IPS-NIHi11 (cell line): ENCODE measurements around the gene MOCOS.
A peak's percentile ranks its signal among the peaks of the same experiment; 100 is the strongest.

Experiments
- DNase-seq: peaks from one replicate; pipeline ENCODE4 v3.0.0; 2012; ENCODE audit warnings: mixed read lengths, low spot score

Gene MOCOS

DNA sequence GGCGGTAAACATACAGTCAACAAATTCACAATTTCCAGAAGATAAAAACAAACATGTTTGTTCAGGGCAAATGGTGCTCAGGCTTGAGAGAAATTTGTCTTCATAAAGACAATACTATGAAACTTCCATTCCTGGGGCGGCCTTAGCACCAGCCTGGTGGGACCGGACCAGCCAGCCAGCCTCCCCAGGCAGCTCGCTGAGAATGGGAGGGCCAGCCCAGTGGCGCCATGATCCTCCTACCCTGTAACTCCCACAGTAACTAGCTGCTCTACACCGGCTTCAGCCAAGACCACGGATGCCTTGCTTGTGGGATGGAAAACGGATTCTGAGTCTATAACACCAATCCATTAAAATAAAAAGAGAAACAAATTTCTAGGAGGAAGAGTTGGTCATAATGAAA, 86.0 kb downstream of the MOCOS start:
- DNase-seq, result no peak

DNA sequence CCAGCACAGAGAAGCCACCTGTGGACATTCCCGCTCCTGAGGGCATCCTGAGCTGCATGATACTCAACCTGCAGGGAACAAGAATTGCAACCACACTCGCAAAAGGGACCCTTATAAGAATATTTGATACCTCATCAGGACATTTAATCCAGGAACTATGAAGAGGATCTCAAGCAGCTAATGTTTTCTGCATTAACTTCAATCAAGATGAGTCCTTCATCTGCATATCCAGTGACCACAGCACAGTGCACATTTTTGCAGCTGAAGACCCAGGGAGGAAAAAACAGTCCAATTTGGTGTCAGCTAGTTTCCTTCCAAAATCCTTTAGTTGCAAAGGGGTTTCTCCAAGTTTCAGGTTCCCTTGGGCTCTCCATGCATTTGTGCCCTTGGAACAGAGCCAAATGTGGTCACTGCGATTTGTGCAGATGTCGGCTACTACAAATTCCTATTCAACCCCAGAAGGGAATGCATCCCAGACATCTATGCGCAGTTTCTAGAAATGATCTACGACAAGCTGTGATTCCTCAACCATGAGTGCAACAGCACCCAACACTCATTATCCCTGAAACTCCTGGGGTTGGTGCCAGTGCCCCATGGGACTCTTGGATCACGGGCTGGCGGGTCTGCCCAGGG, 86.9 kb downstream of the MOCOS start:
- no peak for DNase-seq

DNA sequence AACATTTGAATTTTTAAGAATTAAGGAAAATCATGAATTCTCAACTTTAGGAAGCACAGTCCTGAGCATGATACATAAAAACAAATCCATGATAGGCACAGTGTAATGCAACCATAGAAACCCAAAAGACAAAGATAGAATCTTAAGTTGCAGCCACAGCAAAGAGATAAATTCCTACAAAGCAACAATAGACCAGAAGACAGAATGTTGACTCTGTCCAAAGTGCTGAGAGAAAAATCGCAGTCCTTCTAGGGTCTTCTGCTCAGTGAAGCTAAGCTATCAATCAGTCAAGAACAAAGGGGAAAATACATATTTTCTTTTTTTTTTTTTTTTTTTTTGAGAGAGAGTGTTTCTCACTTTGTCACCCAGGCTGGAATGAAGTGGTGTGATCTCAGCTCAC, 88.3 kb downstream of the MOCOS start:
- DNase-seq, result no peak

DNA sequence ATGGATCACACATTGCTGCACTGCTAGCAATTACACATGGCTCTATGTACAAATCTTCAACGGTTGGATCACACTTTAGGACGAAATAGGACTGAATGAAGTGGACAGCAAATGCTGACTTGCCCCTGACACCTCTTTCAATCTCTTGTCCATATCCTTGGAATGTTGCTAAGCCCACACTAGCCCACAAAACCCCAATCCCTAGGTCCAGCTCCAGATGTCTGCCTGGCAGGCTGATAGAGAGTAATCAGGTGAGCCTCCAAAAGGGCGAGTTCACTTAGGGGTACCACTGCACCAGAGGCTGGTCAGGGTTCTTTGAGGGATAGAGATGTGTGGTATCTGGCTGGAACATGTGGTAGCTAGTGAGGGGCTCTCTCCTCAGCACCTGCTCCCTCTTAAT, 91.7 kb downstream of the MOCOS start:
- DNase-seq, result no peak

DNA sequence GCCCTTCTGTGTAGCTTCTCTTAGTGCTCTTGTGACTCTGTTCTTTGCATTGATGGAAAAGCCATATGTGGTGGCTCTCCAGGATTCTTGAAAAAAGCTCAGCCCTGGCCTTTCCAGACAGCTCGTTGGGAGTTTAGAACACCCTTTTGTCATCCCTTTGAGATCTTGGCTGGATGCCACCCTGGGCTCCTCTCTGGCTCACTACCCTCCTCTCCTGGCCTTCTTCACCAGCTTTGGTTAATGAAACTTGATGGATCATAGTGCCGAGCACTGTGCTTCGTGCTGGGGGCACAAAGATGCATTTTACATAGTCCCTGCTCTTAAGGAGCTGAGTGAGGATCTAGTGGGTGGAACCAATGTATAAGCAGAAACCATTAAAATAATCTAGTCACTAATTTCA, 94.6 kb downstream of the MOCOS start:
- no peak for DNase-seq

DNA sequence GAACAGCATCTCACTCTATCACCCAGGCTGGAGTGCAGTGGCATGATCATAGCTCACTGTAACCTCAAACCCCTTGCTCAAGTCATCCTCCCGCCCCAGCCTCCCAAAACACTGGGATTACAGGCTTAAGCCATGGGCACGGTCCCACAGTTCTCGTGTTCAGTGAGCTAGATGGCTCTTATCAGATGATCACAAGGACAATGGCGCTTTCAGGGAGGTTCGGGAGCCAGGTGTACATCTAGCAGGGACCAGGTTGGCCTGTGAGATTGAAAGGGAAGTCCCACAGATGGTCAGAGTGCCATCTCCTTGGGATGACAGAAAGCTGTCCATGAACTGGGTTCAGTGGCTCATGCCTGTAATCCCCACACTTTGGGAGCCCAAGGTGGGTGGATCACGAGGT, 96.2 kb downstream of the MOCOS start:
- no peak for DNase-seq

DNA sequence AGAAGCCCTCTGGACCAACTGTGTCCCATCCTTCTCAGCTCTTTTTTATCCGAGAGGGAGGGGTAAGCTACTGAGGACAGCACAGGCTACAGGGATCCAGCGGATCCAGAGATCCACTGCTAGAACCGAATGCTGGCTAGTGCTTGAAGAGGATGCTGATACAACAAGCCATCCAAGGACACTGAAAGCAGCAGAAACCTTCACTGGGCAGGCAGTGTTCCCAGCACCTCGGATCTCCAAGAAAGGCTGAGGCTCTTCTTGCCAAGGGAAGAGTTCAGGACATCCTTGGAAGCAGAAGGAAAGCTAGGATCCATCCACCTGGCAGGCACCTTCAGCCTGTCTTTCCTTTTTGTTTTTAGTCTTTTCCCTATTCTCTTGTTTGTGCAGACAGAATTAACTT, 97.0 kb downstream of the MOCOS start:
- DNase-seq, result no peak

DNA sequence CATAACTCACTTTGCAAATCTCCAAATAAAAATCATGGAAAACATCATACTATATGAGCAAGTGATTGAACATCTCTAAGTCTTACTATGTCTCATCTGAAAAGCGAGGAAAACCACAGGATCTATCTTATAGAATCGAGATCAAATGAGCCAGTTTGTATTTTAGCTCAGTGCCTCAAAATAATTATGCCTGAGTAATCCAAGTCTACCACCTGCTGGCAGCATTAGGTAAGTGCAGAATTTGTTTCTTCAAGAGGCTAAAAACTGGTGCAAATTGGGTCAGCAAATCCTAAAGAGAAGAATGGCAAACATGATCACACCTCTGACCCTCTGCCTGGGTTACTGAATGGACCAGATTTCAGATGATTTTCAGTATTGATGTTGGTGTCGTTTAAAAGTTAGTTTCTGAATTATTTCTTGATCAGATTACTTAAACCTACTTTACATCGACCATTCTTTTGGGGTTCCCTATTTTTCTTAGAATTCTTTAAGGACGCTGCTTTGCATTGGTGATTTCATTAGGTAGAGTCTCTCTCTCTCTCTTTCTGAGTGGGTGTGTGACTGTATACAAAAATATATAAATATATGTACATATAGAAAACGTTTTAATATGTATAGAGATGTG, 97.5 kb downstream of the MOCOS start:
- peak; percentile 55 for DNase-seq

DNA sequence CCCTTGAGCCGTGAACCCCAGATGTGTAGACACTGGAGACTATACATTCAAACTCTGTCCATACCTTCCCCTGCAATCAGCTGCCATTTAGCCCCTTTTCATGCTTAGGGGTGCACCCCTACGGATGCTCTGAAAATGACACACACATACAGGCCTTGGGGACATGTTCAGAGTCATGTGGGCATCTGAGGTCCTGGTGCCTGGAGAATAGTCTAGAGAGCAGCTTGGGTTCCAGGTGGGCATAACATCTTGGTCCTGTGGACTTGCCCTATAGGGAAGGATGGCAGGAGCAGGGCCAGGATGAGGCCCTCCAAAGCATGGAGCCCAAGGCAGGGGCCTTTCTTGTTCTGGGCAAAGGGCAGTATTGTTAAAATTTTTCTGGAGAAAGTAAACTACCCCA, 100.4 kb downstream of the MOCOS start:
- no peak for DNase-seq

DNA sequence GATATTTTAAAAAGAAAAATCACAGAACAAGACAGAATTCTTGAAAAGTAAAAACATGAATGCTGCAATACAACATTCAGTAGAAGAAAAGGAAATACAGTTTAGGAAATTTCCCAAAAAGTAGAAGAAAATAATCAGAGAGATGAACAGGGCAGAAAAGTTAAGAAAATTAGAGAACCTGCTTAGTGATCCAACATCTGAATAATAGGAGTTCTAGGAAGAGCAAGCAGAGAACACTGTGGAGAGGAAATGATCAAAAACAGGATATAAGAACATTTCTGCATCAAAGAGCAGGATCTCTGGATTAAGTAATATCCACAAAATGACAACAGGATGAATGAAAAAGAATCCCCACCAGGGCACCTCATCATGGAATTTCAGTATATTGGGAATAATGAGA, 101.4 kb downstream of the MOCOS start:
- no peak for DNase-seq

DNA sequence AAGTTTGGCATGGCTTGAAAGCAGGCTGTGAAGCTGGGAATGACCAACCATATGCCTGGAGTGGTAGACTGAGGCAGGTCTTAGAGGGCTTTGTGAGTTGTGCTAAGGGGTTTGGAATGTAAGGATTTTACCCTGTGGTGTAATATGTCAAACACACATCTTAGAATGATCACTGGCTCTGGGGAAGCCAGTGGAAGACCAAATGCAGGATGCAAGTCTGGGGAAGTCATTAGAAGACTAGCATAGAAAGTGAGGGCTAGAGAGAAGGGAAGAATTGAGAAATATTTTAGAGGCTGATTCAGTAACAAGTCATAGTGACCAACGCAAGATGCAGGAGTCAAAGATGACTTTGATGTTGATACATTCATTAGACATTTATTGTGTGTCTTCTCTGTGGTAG, 106.7 kb downstream of the MOCOS start:
- no peak for DNase-seq

DNA sequence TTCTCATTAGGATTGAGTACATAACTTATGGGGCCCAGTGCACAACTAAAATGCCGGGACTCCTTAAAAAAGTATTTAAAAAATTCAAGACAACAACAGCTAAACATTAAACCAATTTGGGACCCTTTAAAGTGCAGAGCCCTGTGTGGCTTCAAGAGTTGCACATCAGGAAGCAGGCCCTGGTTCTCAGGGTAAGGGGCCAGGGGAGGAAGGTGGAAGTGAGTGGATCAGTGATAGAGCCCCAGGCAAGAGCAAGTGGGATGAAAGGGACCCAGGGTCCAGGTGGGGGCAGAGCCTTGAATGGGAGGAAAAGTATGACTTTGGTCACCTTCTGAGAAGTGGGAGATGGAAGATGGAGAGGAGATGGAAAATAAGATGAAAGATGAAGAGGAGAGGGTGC, 107.9 kb downstream of the MOCOS start:
- DNase-seq, result no peak

DNA sequence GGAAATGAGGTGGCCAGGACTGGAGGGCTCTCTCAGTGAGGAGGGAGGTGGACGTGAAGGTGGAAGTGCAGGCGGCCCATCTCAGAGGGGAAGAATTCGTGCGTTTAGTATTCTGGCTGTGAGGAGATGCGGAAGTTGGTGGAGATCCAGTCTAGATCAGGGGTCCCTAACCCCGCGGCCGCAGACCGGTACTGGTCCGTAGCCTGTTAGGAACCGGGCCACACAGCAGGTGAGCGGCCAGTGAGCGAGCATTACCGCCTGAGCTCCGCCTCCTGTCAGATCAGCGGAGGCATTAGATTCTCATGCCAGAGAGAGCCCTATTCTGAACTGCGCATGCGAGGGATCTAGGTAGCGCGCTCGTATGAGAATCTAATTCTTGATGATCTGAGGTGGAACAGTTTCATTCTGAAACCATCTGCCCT, 108.6 kb downstream of the MOCOS start:
- DNase-seq, result no peak

DNA sequence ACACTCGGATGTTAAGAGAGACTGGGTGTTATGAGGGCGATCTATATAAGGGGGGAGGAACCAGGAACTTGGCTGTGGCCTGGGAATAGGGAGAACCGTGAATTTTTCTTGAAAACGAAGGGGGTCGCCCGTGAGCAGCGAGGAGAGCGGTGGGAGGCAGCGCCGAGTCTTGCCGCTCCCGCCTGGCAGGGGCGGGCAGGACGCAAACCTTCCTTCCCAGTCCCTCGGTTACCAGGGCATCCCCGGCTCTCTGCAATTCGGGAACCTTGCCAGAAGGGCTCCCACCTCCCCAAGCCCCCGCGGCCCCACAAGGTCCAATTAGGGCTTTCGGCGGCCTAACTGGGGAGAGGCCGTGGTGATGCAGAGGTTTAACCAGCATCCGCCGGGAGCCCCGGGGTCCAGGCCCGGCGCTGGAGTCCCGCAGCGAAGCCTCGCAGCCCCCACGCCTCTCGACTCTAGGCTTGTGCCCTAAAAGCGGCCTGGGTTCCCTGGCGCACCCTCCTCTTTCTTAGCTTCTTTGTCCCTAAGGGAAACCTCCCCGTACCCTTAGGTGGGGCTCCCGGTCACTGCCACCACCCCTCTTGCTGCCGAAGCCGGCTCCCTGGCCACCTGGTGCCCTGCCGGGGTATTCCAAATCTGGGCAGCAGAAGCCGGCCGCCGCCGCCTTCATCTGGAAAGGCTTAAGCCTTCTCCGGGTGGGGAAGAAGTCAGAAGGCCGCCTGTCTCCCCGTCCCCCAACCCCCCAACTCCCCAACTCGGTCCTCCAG, 109.5 kb downstream of the MOCOS start:
- DNase-seq, result peak; percentile 88

DNA sequence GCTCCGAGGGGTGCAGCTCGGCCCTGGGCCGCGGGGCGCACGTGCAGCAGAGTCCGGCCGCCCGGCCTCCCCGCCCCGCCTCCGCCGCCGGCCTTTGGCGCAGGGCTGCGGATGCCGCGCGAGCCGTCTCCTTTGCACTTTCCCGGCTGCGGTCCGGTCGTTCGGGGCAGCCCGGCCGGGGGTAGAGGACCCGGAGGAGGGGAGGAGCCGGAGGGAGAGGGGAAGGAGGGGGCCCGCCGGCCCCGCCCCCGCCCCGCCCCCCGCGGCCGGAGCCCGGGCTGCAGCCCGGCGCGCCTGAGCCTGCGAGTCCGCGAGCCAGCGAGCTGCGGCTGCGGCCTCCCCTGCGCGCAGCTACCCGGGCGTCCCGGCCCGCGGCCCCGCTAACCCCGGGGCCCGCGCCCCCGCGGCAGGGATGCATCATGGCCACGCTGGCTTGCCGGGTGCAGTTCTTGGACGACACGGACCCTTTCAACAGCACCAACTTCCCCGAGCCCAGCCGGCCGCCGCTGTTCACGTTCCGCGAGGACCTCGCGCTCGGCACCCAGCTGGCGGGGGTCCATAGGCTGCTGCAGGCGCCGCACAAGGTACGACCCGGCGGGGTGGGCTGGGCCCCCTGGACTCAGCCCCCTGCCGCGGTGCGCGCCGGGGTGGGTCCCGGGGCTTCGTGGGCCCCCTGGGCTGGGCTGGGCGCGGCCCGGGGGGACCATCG, 110.3 kb downstream of the MOCOS start, which contains the start of gene FHOD3:
FHOD3 (plus strand) TSS at position 297 of the 709 bp plus-strand sequence; CDS start at position 420, 123 bp downstream.
- DNase-seq, result peak; percentile 94

DNA sequence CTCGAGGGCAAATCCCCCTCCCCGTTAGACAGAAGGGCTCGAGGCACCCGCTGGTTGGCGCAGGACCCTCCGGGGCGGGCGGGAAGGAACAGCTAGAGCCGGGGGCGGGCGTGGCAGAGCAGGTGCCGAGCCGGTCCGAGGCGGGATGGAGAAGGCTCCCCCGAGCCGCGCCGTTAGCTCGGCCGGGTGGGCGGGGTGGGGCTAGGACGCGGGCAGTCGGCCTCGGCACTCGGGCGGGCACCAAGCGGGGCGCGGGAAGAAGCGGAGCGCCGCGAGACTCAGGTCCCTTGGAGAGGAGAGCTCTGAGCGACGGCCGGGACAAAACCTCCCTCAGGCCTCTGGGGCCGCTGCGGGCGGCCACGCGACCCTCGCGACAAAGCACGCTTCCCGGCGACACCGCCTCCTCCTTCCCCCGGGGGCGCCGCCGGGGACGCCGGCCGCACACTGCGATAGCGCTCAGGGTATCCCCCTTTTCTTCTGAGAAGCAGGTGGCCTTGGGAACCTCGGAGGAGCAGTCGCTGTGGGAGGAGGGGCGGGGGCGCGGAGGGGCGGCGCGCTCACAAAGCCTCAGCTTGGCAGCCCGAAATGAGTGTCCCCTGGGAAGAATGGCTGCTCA, 110.9 kb downstream of the MOCOS start:
- DNase-seq, result peak; percentile 65

DNA sequence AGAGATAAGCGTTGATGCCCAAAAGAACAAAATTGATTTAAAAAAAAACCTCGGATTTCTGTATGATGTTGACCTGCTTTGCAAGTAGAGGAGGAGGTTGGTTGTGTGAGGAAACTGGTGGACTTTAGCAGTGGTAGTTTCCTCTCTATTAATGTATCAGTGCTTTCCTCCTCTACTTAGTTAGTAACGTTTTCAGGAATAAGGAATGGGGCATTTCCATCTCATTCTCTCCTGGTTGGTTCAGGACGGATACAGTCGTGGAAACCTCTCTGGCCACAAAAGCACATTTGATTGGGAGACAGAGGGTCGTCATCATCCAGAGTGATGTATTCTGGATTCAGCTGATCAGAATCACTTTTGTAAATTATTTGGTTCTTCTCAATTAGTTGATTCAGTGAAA, 111.7 kb downstream of the MOCOS start:
- no peak for DNase-seq

DNA sequence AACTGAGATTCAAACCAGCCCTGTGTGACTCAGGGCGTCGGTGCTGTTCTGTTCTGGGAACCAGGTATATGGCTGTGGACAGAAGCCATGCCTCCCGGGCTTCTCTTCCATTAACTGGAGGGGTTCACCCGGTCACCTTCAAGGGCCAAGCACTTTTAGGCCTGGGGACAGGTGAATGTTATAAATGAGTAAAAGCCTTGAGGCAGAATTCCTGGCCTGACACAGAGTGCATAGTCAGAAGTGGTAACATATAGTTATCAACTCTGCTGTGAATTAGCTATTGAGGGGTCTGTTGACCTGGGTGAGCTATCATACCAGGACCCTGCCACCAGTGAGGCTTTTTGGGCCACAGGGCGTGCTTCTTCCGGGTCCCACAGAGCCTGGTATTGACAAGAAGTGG, 112.9 kb downstream of the MOCOS start:
- DNase-seq, result no peak

DNA sequence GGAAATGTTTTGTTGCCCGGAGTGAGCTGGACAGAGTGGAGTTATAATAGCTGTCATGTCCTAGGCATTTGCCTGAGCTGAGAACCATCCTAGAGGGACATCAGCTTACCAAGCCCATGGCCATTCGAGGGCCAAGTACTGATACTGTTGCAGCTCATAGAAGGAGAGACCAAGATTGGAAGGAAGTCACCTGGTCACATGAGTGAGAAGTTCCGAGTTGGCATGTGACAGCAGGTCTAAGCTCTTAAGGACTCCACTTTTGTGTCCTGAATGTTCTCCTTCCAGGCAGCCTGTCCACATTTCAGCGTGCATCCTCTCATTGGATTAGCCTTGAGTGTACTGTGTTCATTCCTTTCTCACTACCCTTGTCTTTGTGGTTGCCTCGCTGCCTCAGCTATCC, 114.6 kb downstream of the MOCOS start:
- no peak for DNase-seq

DNA sequence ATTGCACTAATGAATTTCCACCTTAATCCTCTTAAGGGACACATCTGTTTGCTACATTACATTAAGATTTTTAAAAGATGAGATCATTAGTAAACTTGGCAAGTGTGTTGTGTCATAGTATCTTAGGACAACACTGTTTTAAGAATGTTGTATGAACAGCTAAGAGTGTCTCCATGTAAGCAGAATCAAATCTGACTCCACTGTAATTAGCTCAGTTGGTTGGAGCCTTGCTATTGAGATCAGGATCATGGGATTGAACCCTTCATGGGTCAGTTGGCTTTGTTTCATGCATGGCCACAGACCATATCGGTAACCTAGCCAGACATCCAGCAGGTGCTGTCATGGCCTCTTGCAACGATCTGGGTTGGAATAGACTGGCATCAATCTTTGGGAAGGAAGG, 115.4 kb downstream of the MOCOS start:
- no peak for DNase-seq

DNA sequence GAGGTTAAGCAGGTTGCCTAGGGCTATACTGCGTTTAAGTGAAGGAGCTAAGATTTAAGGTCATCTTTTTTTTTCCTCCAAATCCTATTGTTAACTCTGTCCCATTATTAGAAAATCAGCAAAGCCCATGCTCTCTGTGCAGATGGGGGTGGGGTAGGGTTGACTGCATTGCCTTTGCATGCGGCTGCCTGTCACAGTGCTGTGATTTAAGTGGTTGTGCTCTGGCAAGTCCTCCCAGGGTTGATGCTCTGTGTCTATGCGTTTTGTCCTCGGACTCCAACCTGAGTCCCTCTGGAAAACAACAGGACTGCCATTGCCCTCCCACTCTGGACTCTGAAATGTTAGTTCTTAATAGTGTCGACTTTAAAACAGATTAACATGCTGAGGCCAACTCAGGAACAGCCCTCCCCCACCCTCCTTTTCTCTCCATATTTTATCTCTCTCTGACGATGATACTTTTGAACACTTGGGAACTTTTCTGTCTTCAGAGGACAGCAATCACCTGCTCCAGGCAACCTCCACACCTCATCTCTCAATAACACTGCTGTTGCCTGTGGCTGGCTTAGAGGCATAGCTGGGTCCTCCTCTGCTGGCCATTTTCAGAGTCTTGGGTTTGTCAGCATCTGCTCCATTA, 116.0 kb downstream of the MOCOS start:
- DNase-seq, result no peak

DNA sequence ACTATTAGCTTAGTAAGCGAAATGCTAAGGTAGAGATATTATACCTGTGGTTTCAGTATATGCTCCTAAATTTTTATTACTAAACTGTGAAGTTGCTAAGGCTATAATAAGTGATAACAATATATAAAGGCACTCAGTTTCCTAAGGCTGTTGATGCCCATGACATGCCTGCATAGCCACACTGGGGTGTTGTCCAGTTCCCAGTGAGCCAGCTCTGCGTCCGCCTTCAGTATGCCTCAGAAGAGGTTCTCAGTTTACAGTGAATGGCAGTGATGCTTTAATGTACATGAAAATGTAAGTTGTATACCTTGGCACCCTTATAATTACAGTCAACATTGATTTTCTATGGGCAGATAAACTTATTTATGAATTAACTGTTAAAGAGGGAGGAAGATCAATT, 117.4 kb downstream of the MOCOS start:
- no peak for DNase-seq
